Measurements from ENCODE around the gene SNCAIP. TPM values are rescaled to one million over a fixed set of nuclear protein-coding genes. Genes with fewer than 3 reads are reported as not detected.
A peak's percentile ranks its signal among the peaks of the same experiment; 100 is the strongest.

SNCAIP gene
- total and polyA plus RNA-seq, 2 experiments from 2014 or later: 1.5 to 2.4 TPM

- no peak overlapping the region for H3K27ac ChIP-seq
- H3K9me2 ChIP-seq (ENCODE audit: insufficient read depth): no peaks in the 10 kb centered on the region
- H3K4me2 ChIP-seq (ENCODE audit: unreplicated experiment): no peak overlapping the region
- in situ Hi-C loops (cut with MboI): no loop called here
- TF ChIP-seq EZH2 (IDR thresholded peaks at IDR 0.05; ENCODE audit: insufficient read depth, poor library complexity, severe bottlenecking) (no peak), EZH2phosphoT487 (IDR thresholded peaks at IDR 0.05; ENCODE audit: insufficient read depth, low read depth) (no peak)
- H4K20me1 ChIP-seq (ENCODE audit: insufficient read depth): no peaks in the 10 kb centered on the region
- 89 to 91% methylated on average over 5 of the region's 5 CpGs for WGBS, 2 experiments (ENCODE audit: low coverage in 1 of 2, low lambda C conversion rate in 2 of 2, missing lambda C conversion rate in 2 of 2)
- no peaks in the 10 kb centered on the region for H3F3A ChIP-seq (ENCODE audit: insufficient read depth)
- no peaks in the 10 kb centered on the region for H3K9me3 ChIP-seq (ENCODE audit: low read depth)
- no peaks in the 10 kb centered on the region for H3K36me3 ChIP-seq (ENCODE audit: low read depth)
- no peak overlapping the region for H3K4me3 ChIP-seq
- H3K79me2 ChIP-seq (ENCODE audit: insufficient read depth): no peaks in the 10 kb centered on the region
- no peak for DNase-seq
- no peak overlapping the region for H3K9ac ChIP-seq
- no peaks in the 10 kb centered on the region for H3K27me3 ChIP-seq (replicated peaks; ENCODE audit: insufficient read depth)
- no peak overlapping the region for H2AFZ ChIP-seq
- no peaks in the 10 kb centered on the region for H3K4me1 ChIP-seq (ENCODE audit: insufficient read depth)
These were observed 20.8 kb downstream of the SNCAIP start for GRCh38 chr5:122332599-122333555.

- no peak overlapping the region for H3K9ac ChIP-seq
- H4K20me1 ChIP-seq (ENCODE audit: insufficient read depth): no peaks in the 10 kb centered on the region
- no peaks in the 10 kb centered on the region for H3K79me2 ChIP-seq (ENCODE audit: insufficient read depth)
- no peaks in the 10 kb centered on the region for H3K27me3 ChIP-seq (replicated peaks; ENCODE audit: insufficient read depth)
- no peak overlapping the region for H3K4me3 ChIP-seq
- H3F3A ChIP-seq (ENCODE audit: insufficient read depth): no peaks in the 10 kb centered on the region
- TF ChIP-seq EZH2 (IDR thresholded peaks at IDR 0.05; ENCODE audit: insufficient read depth, poor library complexity, severe bottlenecking) (no peak), EZH2phosphoT487 (IDR thresholded peaks at IDR 0.05; ENCODE audit: insufficient read depth, low read depth) (no peak)
- H3K9me2 ChIP-seq (ENCODE audit: insufficient read depth): no peaks in the 10 kb centered on the region
- H3K4me1 ChIP-seq (ENCODE audit: insufficient read depth): no peaks in the 10 kb centered on the region
- H3K4me2 ChIP-seq (ENCODE audit: unreplicated experiment): no peak overlapping the region
- no peak overlapping the region for H3K27ac ChIP-seq
- no peaks in the 10 kb centered on the region for H3K9me3 ChIP-seq (ENCODE audit: low read depth)
- in situ Hi-C loops (cut with MboI): no loop called here
- 94 to 95% methylated on average over 4 of the region's 4 CpGs for WGBS, 2 experiments (ENCODE audit: low coverage in 1 of 2, low lambda C conversion rate in 2 of 2, missing lambda C conversion rate in 2 of 2)
- H3K36me3 ChIP-seq (ENCODE audit: low read depth): no peaks in the 10 kb centered on the region
- no peak for DNase-seq
- no peak overlapping the region for H2AFZ ChIP-seq
These were observed 21.5 kb downstream of the SNCAIP start for GRCh38 chr5:122333564-122333963.

- TF ChIP-seq EZH2phosphoT487 (IDR thresholded peaks at IDR 0.05; ENCODE audit: insufficient read depth, low read depth) (no peak), EZH2 (IDR thresholded peaks at IDR 0.05; ENCODE audit: insufficient read depth, poor library complexity, severe bottlenecking) (no peak)
- Histone ChIP-seq H3K9me3 (ENCODE audit: low read depth) (no peaks in the 10 kb centered on the region), H3K36me3 (ENCODE audit: low read depth) (no peaks in the 10 kb centered on the region), H3K79me2 (ENCODE audit: insufficient read depth) (no peaks in the 10 kb centered on the region), H3K4me1 (ENCODE audit: insufficient read depth) (no peaks in the 10 kb centered on the region), H2AFZ (no peak overlapping the region), H3K9me2 (ENCODE audit: insufficient read depth) (no peaks in the 10 kb centered on the region), H4K20me1 (ENCODE audit: insufficient read depth) (no peaks in the 10 kb centered on the region), H3K9ac (no peak overlapping the region), H3F3A (ENCODE audit: insufficient read depth) (no peaks in the 10 kb centered on the region), H3K4me2 (ENCODE audit: unreplicated experiment) (no peak overlapping the region), H3K27me3 (replicated peaks; ENCODE audit: insufficient read depth) (no peaks in the 10 kb centered on the region), H3K4me3 (no peak overlapping the region), H3K27ac (no peak overlapping the region)
- WGBS, 2 experiments (ENCODE audit: low coverage in 1 of 2, low lambda C conversion rate in 2 of 2, missing lambda C conversion rate in 2 of 2): 69 to 71% methylated on average over 5 of the region's 5 CpGs
- DNase-seq: no peak
- in situ Hi-C loops (cut with MboI): no loop called here
These were observed 27.6 kb downstream of the SNCAIP start for GRCh38 chr5:122339591-122339990.

GRCh38 chr5:122341087-122341486 is 29.1 kb downstream of the SNCAIP start:
- H3F3A ChIP-seq (ENCODE audit: insufficient read depth): no peaks in the 10 kb centered on the region
- H3K9ac ChIP-seq: no peak overlapping the region
- in situ Hi-C loops (cut with MboI): no loop called here
- no peak overlapping the region for H3K27ac ChIP-seq
- H2AFZ ChIP-seq: no peak overlapping the region
- H3K4me2 ChIP-seq (ENCODE audit: unreplicated experiment): no peak overlapping the region
- DNase-seq: peak; percentile 25
- WGBS, 2 experiments (ENCODE audit: low coverage in 1 of 2, low lambda C conversion rate in 2 of 2, missing lambda C conversion rate in 2 of 2): 54 to 60% methylated on average over 3 of the region's 3 CpGs
- H3K9me3 ChIP-seq (ENCODE audit: low read depth): no peaks in the 10 kb centered on the region
- H3K4me3 ChIP-seq: no peak overlapping the region
- H3K4me1 ChIP-seq (ENCODE audit: insufficient read depth): no peaks in the 10 kb centered on the region
- no peaks in the 10 kb centered on the region for H3K9me2 ChIP-seq (ENCODE audit: insufficient read depth)
- no peaks in the 10 kb centered on the region for H3K79me2 ChIP-seq (ENCODE audit: insufficient read depth)
- H3K27me3 ChIP-seq (replicated peaks; ENCODE audit: insufficient read depth): no peaks in the 10 kb centered on the region
- no peaks in the 10 kb centered on the region for H4K20me1 ChIP-seq (ENCODE audit: insufficient read depth)
- TF ChIP-seq EZH2phosphoT487 (IDR thresholded peaks at IDR 0.05; ENCODE audit: insufficient read depth, low read depth) (no peak), EZH2 (IDR thresholded peaks at IDR 0.05; ENCODE audit: insufficient read depth, poor library complexity, severe bottlenecking) (no peak)
- no peaks in the 10 kb centered on the region for H3K36me3 ChIP-seq (ENCODE audit: low read depth)

Data from GM23248 (cell line).